ENCODE measurements around the gene OR1I1. TPM values are rescaled to one million over a fixed set of nuclear protein-coding genes. Genes with fewer than 3 reads are reported as not detected.

OR1I1 gene, protein sequence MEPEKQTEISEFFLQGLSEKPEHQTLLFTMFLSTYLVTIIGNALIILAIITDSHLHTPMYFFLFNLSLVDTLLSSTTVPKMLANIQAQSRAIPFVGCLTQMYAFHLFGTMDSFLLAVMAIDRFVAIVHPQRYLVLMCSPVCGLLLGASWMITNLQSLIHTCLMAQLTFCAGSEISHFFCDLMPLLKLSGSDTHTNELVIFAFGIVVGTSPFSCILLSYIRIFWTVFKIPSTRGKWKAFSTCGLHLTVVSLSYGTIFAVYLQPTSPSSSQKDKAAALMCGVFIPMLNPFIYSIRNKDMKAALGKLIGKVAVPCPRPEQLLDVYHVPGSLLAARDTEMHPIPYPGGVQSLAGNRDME
- total RNA-seq = not detected in 2 replicates

DNA sequence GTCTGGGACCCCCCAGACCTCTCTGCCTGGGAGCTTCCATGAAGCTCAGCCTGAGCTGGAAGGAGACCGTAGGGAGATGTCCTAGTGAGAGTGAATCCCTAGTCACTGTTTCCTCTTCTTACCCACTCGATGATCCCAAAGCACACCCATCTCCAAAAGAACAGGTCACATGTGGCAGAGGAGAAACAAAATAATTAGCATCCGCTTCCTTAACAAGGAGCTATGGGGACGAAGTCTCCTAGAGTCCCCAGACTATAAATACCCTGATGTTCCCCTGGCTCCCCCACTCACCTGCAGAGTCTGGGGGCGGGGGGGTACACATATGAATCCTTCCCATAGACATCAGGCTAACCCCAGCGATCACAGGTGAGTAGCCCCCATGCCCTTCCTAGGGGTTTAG is at the start of gene OR1I1:
Gene OR1I1 (plus strand): TSS at position 301 of the 400 bp plus-strand sequence. CDS start 4,855 bp downstream, outside the sequence.

GRCh38 chr19:15048885-15049541 is 33.0 kb upstream of the OR1I1 start, which contains the start of gene CASP14:
TSS of gene CASP14 (plus strand) at chr19:15049480. CDS start at chr19:15052252, 2,772 bp downstream.

DNA sequence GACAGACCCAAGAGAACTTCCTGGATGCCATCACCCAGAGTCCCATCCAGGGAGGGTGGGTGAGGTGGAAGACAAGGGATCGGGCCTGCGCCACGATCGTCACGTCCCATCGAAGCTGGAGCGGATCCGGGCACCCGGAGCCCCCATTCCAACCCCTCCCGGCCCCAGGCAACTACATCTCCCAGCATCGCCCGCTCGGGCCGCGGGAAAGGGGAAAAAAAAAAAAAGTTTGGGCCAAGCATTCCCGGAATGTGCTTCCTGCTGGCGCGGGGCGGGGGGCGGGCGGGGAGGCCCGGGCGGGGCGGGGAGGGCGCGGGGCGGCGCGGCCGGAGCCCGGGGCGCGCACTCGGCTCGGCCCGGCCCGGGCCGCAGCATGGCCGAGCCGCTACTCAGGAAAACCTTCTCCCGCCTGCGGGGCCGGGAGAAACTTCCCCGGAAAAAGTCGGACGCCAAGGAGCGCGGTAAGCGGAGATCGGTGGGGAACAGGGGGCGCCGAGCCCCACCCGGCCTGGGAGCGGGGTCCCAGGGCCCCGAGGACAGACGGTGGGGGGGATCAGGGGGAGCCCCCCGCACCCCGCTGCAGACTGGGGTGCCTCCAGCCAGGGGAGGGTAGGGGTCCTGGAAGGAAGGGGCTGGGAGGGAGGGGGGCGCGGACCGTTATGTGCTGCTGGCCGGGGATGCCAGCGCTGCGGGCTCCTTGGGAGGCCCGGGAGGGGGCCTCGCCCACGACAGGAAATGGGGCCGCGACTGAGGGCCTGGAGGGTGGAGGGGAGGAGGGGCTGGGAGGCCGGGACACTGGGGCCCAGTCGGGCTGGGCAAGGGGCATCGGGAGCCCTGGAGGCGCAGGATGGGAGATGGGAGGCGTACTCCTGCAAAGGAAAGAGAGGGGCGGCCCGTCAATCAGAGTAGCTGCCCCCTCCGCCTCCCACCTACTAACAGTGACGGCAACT is 25.3 kb downstream of the OR1I1 start, which contains the start of gene SYDE1:
Gene SYDE1 (plus strand): TSS at position 341 of the 950 bp plus-strand sequence. CDS start 33 bp downstream, at position 374.

Other genes with a start within 250 kb of the OR1I1 start
- gene OR7A5, start 247.0 kb upstream of the OR1I1 start, total RNA-seq = not detected in 2 replicates
- not detected in 2 replicates for gene OR7C1, start 247.0 kb upstream of the OR1I1 start, total RNA-seq
- gene OR7A10, start 233.3 kb upstream of the OR1I1 start, total RNA-seq = not detected in 2 replicates
- not detected in 2 replicates for gene OR7A17, start 196.1 kb upstream of the OR1I1 start, total RNA-seq
- not detected in 2 replicates for gene OR7C2, start 140.7 kb upstream of the OR1I1 start, total RNA-seq
- not detected in 2 replicates for gene SLC1A6, start 102.3 kb upstream of the OR1I1 start, total RNA-seq
- not detected in 2 replicates for gene CASP14, start 32.7 kb upstream of the OR1I1 start, total RNA-seq
- gene SYDE1, start 25.2 kb downstream of the OR1I1 start, total RNA-seq = 55.5 and 66.3 TPM in 2 replicates
- 10.7 and 12.2 TPM in 2 replicates for gene NOTCH3, start 118.8 kb downstream of the OR1I1 start, total RNA-seq
- gene EPHX3, start 150.2 kb downstream of the OR1I1 start, total RNA-seq = not detected in 2 replicates

All from myometrial cell (primary cell).